ENCODE results near the gene CBFA2T3. TPM values are rescaled to one million over a fixed set of nuclear protein-coding genes. Genes with fewer than 3 reads are reported as not detected.

CBFA2T3 gene
- not detected in 2 replicates for total RNA-seq
- long read RNA-seq = 0 reads

DNA sequence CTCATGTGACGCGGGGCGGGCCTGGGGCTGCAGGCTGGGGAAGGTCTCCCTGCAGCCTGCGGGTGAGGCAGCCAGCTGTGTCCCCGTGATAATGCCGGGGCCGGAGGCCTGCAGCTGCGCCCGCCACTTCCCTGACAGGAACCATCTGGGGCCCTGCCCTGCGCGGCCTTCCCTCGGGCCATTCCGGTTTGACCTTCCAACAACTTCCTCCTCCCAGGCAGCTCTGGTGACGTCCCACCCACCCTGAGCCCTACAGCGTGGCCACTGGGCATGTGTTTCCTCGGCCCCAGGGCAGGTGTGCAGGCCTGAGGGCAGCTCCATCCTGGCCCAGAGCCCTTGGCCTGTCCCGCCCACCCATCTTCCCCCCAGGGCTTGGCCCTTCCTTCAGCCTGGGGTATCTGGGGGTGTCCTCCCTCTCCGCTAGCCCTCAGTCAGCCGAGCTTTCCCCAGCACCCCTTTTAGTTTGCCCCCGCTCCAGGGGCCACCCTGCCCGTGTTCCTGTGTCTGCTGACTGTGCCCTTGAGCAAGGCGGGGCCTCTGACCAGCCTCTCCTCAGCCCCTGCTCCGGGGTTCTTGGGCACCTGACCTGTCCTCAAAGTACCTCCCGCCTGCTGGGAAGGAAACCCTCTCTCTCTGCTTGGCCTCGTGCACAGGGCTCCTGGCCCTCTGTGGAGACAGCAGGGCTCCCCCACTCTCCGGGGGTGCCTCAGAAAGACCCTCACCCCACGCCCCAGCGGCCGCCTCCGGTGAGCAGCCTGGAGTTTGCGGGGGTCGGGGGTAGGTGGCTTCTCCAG, at the start of gene CBFA2T3:
Gene CBFA2T3, minus strand, starts transcription at position 190 of the 794 bp plus-strand sequence. CDS start 400 bp downstream, outside the sequence.
- Mint-ChIP-seq H3K4me3 (ENCODE audit: unreplicated experiment) (no peak within 1 kb of the TSS), H3K36me3 (ENCODE audit: unreplicated experiment) (no peaks in the 10 kb centered on the region), H3K4me1 (ENCODE audit: unreplicated experiment) (no peaks in the 10 kb centered on the region), H3K27me3 (ENCODE audit: unreplicated experiment) (peaks cover 18% of the 10 kb centered on the region), H3K27ac (ENCODE audit: unreplicated experiment) (no peak within 1 kb of the TSS), H3K9me3 (ENCODE audit: unreplicated experiment) (no peaks in the 10 kb centered on the region)
- TF ChIP-seq, protein P1, sequence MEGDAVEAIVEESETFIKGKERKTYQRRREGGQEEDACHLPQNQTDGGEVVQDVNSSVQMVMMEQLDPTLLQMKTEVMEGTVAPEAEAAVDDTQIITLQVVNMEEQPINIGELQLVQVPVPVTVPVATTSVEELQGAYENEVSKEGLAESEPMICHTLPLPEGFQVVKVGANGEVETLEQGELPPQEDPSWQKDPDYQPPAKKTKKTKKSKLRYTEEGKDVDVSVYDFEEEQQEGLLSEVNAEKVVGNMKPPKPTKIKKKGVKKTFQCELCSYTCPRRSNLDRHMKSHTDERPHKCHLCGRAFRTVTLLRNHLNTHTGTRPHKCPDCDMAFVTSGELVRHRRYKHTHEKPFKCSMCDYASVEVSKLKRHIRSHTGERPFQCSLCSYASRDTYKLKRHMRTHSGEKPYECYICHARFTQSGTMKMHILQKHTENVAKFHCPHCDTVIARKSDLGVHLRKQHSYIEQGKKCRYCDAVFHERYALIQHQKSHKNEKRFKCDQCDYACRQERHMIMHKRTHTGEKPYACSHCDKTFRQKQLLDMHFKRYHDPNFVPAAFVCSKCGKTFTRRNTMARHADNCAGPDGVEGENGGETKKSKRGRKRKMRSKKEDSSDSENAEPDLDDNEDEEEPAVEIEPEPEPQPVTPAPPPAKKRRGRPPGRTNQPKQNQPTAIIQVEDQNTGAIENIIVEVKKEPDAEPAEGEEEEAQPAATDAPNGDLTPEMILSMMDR (IDR thresholded peaks at IDR 0.05) = no peak
- DNase-seq (ENCODE audit: extremely low spot score, unreplicated experiment) = no peak

DNA sequence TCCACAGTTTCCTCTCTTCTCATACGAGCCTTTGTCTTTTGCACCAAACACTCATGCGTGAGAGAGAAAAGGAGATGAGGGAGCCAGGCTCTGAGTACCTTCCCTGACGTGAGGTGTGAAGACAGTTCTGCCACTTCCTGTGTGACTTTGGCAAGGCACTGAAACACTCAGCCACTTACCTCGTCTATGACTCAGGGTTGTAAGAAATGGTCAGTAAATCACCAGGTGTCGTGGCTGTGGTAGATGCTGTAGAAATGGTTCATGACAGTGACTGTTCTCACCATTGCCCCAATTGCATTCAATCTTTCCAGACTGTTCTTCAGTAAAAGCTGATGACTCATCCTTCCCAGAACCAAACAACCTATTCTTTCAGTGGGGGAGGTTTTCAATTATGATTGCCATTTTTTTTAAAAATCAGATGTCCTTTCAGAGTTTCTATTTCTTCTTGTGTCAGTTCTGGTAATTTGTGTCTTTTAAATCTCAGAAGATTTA, 49.2 kb upstream of the CBFA2T3 start:
- no peak overlapping the region for H3K27ac Mint-ChIP-seq (ENCODE audit: unreplicated experiment)
- no peaks in the 10 kb centered on the region for H3K36me3 Mint-ChIP-seq (ENCODE audit: unreplicated experiment)
- H3K4me3 Mint-ChIP-seq (ENCODE audit: unreplicated experiment) = no peak overlapping the region
- DNase-seq (ENCODE audit: extremely low spot score, unreplicated experiment) = no peak
- H3K4me1 Mint-ChIP-seq (ENCODE audit: unreplicated experiment) = no peaks in the 10 kb centered on the region
- H3K27me3 Mint-ChIP-seq (ENCODE audit: unreplicated experiment) = peaks cover 24% of the 10 kb centered on the region
- TF ChIP-seq, protein P1 (IDR thresholded peaks at IDR 0.05) = no peak
- H3K9me3 Mint-ChIP-seq (ENCODE audit: unreplicated experiment) = peaks cover 14% of the 10 kb centered on the region

DNA sequence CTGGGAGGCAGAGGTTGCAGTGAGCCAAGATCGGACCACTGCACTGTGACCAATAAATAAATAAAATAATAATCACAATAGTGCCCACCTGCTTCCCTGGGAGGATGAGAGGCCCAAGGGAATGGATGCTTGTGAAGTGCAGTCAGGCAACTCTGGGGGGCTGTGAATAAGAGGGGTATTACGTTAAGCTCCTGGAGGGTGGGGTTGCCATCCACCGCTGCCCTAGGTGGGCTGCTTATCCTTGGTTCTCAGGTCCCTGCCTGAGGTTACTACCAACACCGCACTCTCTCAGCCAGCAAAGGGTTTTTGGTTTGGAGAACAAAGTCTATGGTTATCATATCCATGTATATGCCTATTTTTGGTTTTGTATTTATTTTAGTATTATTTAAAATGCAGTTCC, 48.6 kb upstream of the CBFA2T3 start:
- peaks cover 20% of the 10 kb centered on the region for H3K27me3 Mint-ChIP-seq (ENCODE audit: unreplicated experiment)
- peaks cover 10% of the 10 kb centered on the region for H3K9me3 Mint-ChIP-seq (ENCODE audit: unreplicated experiment)
- no peaks in the 10 kb centered on the region for H3K4me1 Mint-ChIP-seq (ENCODE audit: unreplicated experiment)
- no peak overlapping the region for H3K4me3 Mint-ChIP-seq (ENCODE audit: unreplicated experiment)
- no peaks in the 10 kb centered on the region for H3K36me3 Mint-ChIP-seq (ENCODE audit: unreplicated experiment)
- DNase-seq (ENCODE audit: extremely low spot score, unreplicated experiment) = no peak
- TF ChIP-seq, protein P1 (IDR thresholded peaks at IDR 0.05) = no peak
- H3K27ac Mint-ChIP-seq (ENCODE audit: unreplicated experiment) = no peak overlapping the region

DNA sequence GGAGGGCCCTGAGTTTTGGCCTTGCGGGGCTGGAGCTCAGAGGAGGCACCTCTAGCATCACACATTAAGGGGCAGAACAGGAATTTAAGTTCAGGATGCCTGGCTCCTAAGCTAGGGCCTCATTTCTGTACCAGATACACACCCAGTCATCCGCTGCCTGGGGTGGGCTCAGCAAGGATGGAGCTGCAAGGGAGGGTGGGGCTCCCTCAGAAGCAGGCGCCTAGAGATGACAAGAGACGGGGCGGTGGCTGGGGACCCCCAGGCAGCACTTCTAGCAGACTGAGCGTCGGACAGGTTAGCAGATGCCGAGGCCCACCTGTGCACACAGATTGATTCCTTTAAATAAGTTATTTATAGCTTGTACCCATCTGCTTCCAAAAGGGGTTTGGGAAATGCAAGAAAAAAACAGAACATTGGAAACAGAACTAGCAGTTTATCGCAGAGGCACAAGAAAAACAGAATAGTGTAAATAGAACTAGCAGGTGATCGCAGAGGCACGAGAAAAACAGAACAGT, 47.6 kb upstream of the CBFA2T3 start:
- peaks cover 20% of the 10 kb centered on the region for H3K27me3 Mint-ChIP-seq (ENCODE audit: unreplicated experiment)
- no peak overlapping the region for H3K4me3 Mint-ChIP-seq (ENCODE audit: unreplicated experiment)
- H3K9me3 Mint-ChIP-seq (ENCODE audit: unreplicated experiment) = peaks cover 10% of the 10 kb centered on the region
- no peak overlapping the region for H3K27ac Mint-ChIP-seq (ENCODE audit: unreplicated experiment)
- H3K36me3 Mint-ChIP-seq (ENCODE audit: unreplicated experiment) = no peaks in the 10 kb centered on the region
- no peaks in the 10 kb centered on the region for H3K4me1 Mint-ChIP-seq (ENCODE audit: unreplicated experiment)
- DNase-seq (ENCODE audit: extremely low spot score, unreplicated experiment) = no peak
- TF ChIP-seq, protein P1 (IDR thresholded peaks at IDR 0.05) = no peak
